SH-SY5Y (cell line): ENCODE data around the gene MECR.

Experiments
- GATA2 ChIP-seq: IDR thresholded peaks from 2 replicates; pipeline ENCODE4 v1.6.1; 2011; ENCODE audit warnings: mild to moderate bottlenecking, low read depth, low read length
- GATA3 ChIP-seq: IDR thresholded peaks from 2 replicates; pipeline ENCODE4 v1.6.1; 2011; ENCODE audit warnings: low read depth, mild to moderate bottlenecking, low read length, moderate library complexity

DNA sequence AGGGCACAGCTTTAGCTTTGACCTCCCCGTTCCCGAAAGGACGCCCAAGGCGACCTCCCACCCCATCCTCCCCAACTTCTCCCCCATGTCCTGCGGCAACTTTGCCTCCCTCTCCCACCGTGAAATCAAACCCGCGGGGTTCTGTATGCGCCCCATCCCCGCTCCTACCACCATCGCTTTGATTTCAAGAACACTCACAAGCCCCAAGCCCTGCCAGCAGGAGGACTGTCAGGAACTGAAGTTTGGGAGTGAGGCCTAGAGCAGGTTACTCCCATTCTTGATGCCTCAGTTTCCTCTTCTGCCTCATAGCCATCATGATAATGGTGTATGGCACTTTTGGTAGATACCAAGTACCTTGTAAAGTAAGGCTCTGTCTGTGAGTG is 7.9 kb upstream of the MECR start:
- TF ChIP-seq GATA2: no peak
- TF ChIP-seq GATA3: no peak
